Astrocyte of the cerebellum (primary cell): Measurements from ENCODE around the gene WIPF1.

Experiments used
- DNase-seq: peaks from one replicate; pipeline ENCODE4 v3.0.0-alpha.2; 2011; ENCODE audit warnings: low read depth
- H3K4me3 ChIP-seq: 2 replicates; pipeline ENCODE4 v1.5.1; 2011; ENCODE audit warnings: mild to moderate bottlenecking, low read depth, low read length, moderate library complexity
- in situ Hi-C: cut with HindIII; loops from 2 replicates; pipeline ENCODE4 v1.10.0; 2017; ENCODE audit warnings: low sequenced_read_pairs
- TF ChIP-seq, protein P1 (sequence below): IDR thresholded peaks from 2 replicates; pipeline ENCODE4 v1.5.1; 2012; ENCODE audit warnings: low read length, low read depth, moderate library complexity, mild to moderate bottlenecking; ENCODE audit errors: missing control alignments

The WIPF1 gene

DNA sequence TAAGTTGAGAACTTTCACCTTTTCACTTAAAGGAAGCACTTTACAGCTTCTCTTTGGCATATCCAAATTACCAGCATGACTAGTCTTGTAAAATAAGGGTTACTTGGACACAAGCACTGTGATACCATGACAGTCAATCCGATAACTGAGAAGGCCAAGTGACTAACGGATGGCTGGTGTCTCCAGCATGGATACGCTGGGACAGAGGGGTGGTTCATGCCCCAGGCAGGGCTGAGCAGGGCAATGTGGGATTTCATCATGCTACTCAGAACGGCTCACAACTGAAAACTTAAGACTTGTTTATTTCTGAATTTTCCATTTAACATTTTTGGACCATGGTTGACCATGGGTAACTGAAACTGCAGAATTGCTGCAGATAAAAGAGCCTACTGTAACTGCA lies 67.7 kb downstream of the WIPF1 start:
- TF ChIP-seq, protein P1, sequence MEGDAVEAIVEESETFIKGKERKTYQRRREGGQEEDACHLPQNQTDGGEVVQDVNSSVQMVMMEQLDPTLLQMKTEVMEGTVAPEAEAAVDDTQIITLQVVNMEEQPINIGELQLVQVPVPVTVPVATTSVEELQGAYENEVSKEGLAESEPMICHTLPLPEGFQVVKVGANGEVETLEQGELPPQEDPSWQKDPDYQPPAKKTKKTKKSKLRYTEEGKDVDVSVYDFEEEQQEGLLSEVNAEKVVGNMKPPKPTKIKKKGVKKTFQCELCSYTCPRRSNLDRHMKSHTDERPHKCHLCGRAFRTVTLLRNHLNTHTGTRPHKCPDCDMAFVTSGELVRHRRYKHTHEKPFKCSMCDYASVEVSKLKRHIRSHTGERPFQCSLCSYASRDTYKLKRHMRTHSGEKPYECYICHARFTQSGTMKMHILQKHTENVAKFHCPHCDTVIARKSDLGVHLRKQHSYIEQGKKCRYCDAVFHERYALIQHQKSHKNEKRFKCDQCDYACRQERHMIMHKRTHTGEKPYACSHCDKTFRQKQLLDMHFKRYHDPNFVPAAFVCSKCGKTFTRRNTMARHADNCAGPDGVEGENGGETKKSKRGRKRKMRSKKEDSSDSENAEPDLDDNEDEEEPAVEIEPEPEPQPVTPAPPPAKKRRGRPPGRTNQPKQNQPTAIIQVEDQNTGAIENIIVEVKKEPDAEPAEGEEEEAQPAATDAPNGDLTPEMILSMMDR = no peak
- in situ Hi-C loops = no loop called here

DNA sequence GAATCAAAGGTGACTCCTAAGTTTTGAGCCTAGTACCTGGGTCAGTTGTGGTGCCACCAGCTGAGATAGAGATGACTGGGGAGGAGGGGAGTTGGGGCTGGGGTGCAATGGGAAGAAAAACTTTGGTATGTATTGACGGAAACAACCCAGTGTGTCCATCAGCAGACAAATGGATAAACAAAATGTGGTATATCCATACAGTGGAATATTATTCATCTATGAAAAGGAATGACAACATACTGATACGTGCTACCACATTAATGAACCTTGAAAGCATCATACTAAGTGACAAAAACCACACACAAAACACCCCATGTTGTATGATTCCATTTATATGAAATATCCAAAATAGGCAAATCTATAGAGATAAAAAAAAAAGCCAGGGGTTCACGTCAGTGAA lies 69.6 kb downstream of the WIPF1 start:
- no peak for DNase-seq

More for the DNA sequence above, 67.7 kb downstream of the WIPF1 start:
- H3K4me3 ChIP-seq = no peak overlapping the region
- no peak for DNase-seq

DNA sequence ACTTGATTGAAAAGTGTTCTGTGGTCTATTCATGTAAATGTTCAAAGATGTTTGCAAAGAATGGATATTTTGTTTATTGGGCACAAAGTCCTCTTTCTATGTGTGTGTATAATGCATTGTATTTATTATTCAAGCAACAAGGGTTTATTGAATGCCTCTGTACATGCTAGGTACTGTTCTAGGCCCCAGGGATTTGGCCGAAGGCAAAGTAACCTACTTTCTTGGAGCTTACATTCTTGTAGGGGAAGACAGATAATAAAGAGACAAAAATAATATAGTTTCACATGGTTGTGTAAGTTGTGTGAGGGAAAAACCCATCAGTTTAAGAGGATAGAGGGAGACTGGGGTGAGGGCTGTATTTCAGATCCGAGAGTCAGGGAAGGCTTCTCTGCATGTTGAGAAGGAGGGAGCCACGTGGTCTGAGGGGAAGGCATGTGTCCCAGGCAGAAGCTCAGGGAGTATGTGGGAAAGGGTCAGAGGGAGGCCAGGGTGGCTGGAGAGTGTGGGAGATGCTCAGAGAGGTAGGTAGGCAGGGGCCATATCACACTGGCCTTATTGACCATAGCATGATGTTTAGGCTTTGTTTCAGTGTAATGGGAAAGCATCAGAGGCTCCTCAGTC lies 70.4 kb downstream of the WIPF1 start:
- in situ Hi-C loops = no loop called here
- H3K4me3 ChIP-seq = no peak overlapping the region
- DNase-seq = no peak
- TF ChIP-seq, protein P1 = no peak

More for the DNA sequence above, 69.6 kb downstream of the WIPF1 start:
- no peak overlapping the region for H3K4me3 ChIP-seq
- in situ Hi-C loops = no loop called here
- TF ChIP-seq, protein P1 = no peak

DNA sequence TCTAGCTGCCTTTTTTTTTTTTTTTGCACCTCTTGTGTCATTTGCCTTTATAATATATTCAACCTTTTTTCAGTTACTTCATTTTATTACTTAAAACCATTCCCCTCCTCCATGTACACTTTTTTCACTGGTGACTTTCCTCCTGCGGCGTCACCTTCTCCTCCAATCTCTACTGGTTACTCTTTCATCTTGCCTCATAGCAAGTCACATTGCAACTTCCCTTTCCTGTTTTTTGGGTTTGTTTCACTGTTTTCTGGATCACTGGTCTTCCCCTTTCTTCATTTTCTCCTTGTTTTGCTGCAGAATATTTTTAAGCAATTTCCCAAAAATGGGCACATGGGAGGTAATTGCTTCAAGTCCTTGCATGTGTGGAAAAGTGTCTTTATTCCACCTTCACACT lies 73.1 kb downstream of the WIPF1 start:
- in situ Hi-C loops = no loop called here
- no peak for DNase-seq
- TF ChIP-seq, protein P1 = no peak
- no peak overlapping the region for H3K4me3 ChIP-seq

DNA sequence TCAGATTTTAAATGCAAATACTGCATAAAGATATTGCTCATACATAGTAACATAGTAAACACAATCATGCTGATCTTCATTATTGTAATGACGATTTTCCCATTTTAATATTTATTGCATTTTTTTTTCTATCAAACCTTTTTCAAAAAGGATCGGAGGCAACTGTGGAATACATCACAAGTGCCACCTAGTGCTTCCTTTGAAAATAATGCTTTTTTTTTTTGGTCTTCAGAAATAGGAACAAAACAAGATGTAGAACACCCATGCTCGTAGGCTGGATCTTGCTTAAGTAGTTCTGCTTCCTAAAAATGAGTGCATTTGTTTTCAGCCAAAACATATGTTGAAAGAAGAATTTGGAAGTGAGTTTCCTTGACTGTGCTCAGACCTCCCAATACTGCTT lies 75.1 kb downstream of the WIPF1 start:
- in situ Hi-C loops = no loop called here
- TF ChIP-seq, protein P1 = no peak
- no peak for DNase-seq
- no peak overlapping the region for H3K4me3 ChIP-seq

DNA sequence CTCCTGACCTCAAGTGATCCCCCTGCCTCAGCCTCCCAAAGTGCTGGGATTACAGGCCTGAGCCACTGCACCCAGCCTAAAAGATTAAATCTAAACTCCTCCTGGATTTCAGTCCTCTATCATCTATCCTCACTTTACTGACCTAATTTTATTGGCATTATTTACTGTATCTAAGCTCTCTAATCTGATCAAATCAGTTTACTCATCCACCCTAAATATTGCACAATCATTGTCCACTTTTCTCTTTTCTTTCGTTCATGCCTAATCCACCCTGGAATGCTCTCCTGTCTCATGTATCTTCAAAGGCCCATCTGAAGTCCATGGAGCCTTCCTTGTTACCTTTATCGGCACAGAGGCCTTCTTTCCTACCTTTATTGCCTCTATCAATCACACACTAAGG lies 79.2 kb downstream of the WIPF1 start:
- no peak overlapping the region for H3K4me3 ChIP-seq
- no peak for DNase-seq
- TF ChIP-seq, protein P1 = no peak
- in situ Hi-C loops = no loop called here
